Stomach (tissue), 4 donors: ENCODE results near the gene OFD1.

ENCODE experiments used
- EP300 ChIP-seq: sonication (generic); formaldehyde crosslinking; IDR thresholded peaks from one replicate; pipeline ENCODE4 v1.6.1; 2017; ENCODE audit warnings: antibody characterized with exemption
- POLR2A ChIP-seq, 4 donors: fragments of 450-650 bp; IDR thresholded peaks; one replicate each; pipeline ENCODE4 v1.6.1; 2016; ENCODE audit warnings: antibody characterized with exemption in 4 of 4, control low read depth in 2 of 4, mild to moderate bottlenecking in 1 of 4, moderate library complexity in 1 of 4
- TF ChIP-seq, protein P1 (sequence below), 7 experiments: fragments of 450-650 bp in 4 of 7; fragments of 200-600 bp in 3 of 7; sonication (generic) in 3 of 7; IDR thresholded peaks; one replicate each; pipeline ENCODE4 v1.5.1; 2016 to 2019; ENCODE audit warnings: antibody characterized with exemption in 7 of 7, control low read depth in 2 of 7, mild to moderate bottlenecking in 1 of 7

DNA sequence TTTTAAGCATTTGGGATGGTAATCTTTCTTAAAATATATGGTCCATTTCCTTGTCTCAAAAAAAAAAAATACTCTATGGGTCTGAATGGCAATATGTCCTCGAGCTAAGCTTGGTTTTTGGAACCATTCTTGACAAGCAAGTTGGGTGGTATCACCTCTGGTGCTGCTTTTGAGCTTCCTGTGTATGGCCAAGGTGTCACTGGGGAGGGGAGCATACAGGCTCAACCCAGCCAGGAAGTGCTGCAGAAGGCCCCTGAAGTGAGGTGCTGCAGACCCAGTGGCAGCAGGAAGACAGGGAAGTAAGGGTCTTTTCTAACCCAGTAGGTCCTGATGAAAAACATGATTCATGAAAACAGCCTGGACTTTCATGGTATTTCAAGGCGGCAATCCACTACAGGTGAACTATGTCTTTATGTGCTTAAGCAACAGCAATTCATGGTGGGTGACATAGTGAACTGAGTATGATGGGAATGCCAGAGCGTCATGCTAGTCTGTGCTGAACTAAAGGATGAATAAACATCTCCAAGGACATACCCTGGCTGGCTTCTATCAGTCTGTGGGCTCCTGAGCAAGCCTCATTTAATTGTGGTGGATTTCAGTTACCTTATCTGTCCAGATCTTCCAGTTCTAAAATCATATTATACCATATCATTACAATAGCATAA lies 15.2 kb upstream of the OFD1 start:
- TF ChIP-seq, protein P1, sequence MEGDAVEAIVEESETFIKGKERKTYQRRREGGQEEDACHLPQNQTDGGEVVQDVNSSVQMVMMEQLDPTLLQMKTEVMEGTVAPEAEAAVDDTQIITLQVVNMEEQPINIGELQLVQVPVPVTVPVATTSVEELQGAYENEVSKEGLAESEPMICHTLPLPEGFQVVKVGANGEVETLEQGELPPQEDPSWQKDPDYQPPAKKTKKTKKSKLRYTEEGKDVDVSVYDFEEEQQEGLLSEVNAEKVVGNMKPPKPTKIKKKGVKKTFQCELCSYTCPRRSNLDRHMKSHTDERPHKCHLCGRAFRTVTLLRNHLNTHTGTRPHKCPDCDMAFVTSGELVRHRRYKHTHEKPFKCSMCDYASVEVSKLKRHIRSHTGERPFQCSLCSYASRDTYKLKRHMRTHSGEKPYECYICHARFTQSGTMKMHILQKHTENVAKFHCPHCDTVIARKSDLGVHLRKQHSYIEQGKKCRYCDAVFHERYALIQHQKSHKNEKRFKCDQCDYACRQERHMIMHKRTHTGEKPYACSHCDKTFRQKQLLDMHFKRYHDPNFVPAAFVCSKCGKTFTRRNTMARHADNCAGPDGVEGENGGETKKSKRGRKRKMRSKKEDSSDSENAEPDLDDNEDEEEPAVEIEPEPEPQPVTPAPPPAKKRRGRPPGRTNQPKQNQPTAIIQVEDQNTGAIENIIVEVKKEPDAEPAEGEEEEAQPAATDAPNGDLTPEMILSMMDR (IDR thresholded peaks at IDR 0.05): no peak
- no peak for TF ChIP-seq POLR2A (IDR thresholded peaks at IDR 0.05)
- no peak for TF ChIP-seq EP300
